Measurements from ENCODE around the gene MIS18A. TPM values are rescaled to one million over a fixed set of nuclear protein-coding genes. Genes with fewer than 3 reads are reported as not detected.

Gene MIS18A
- total RNA-seq, 1 donor from 2014 or later, result 15.6 TPM

DNA sequence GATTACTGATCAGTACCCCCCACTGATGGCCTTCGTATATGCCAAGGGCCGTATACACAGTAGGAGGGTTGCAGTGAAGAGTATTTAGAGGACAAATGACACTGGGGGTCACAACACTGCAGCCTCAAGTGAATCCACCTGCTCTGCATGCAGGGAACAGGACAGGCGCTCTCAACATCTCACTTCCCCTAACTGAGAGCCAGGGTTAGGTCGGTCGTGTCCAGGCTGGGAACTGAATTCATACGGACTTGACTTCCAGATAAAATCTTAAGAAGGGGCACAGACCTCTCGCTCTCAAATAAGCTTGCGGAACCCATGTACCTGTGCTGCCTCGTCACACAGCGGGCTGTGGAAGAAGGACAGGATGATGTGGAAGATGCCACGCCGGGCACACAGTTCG lies 42.6 kb upstream of the MIS18A start:
- Histone ChIP-seq H3K27me3 (ENCODE audit: control insufficient read depth, insufficient read depth, low read length) (no peaks in the 10 kb centered on the region), H3K36me3 (ENCODE audit: control insufficient read depth, insufficient read depth, low read length) (peaks cover 2% of the 10 kb centered on the region), H3K4me3 (ENCODE audit: low read depth, low read length) (no peak overlapping the region)
- DNase-seq (ENCODE audit: low read depth), result no peak
- TF ChIP-seq, protein P1, sequence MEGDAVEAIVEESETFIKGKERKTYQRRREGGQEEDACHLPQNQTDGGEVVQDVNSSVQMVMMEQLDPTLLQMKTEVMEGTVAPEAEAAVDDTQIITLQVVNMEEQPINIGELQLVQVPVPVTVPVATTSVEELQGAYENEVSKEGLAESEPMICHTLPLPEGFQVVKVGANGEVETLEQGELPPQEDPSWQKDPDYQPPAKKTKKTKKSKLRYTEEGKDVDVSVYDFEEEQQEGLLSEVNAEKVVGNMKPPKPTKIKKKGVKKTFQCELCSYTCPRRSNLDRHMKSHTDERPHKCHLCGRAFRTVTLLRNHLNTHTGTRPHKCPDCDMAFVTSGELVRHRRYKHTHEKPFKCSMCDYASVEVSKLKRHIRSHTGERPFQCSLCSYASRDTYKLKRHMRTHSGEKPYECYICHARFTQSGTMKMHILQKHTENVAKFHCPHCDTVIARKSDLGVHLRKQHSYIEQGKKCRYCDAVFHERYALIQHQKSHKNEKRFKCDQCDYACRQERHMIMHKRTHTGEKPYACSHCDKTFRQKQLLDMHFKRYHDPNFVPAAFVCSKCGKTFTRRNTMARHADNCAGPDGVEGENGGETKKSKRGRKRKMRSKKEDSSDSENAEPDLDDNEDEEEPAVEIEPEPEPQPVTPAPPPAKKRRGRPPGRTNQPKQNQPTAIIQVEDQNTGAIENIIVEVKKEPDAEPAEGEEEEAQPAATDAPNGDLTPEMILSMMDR (IDR thresholded peaks at IDR 0.05; ENCODE audit: insufficient read depth, low read length, poor library complexity, severe bottlenecking), result no peak

DNA sequence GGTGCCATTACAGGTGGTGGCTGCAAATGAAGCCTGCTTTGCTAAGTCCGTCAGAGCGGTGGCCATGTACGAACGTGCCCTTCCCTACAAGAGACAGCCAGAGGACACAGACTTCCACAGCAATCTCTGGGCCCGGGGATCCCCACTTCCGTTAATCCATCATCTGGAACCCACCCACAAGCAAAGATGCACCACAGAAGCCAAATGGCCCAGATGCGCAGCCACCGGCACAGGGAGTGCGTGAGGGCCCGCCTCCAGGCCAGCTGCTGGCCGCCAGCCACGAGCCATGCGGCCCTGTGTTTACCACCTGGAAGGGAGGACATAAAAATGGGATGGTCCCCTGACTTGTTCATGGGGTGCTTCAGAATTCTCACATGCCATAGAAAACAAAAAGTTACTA lies 41.9 kb upstream of the MIS18A start:
- TF ChIP-seq, protein P1 (IDR thresholded peaks at IDR 0.05; ENCODE audit: insufficient read depth, low read length, poor library complexity, severe bottlenecking), result no peak

DNA sequence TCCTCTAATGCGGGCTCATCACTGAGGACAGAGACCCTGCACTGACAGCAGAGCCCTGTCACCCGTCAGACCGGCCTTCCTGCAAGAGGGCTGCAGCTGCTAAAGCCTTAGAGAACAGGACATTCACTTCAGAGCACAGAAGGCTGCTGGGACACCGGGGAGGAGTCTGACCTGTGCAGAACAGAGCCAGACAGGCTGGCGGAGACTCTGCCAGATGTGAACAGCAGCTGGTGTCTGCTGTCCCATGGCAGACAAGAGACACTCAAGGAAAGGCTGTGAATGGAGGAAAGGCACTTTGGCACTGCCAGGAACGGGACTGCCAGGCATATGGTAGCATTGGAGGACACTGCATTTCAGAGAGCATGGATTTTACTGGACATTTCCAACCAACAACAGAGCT lies 41.2 kb upstream of the MIS18A start:
- TF ChIP-seq, protein P1 (IDR thresholded peaks at IDR 0.05; ENCODE audit: insufficient read depth, low read length, poor library complexity, severe bottlenecking), result no peak
- no peaks in the 10 kb centered on the region for H3K27me3 ChIP-seq (ENCODE audit: control insufficient read depth, insufficient read depth, low read length)
- H3K36me3 ChIP-seq (ENCODE audit: control insufficient read depth, insufficient read depth, low read length), result peaks cover 2% of the 10 kb centered on the region
- H3K4me3 ChIP-seq (ENCODE audit: low read depth, low read length), result no peak overlapping the region
- DNase-seq (ENCODE audit: low read depth), result no peak

More for the DNA sequence above, 41.9 kb upstream of the MIS18A start:
- H3K36me3 ChIP-seq (ENCODE audit: control insufficient read depth, insufficient read depth, low read length), result peaks cover 2% of the 10 kb centered on the region
- no peak for DNase-seq (ENCODE audit: low read depth)
- no peak overlapping the region for H3K4me3 ChIP-seq (ENCODE audit: low read depth, low read length)
- no peaks in the 10 kb centered on the region for H3K27me3 ChIP-seq (ENCODE audit: control insufficient read depth, insufficient read depth, low read length)

DNA sequence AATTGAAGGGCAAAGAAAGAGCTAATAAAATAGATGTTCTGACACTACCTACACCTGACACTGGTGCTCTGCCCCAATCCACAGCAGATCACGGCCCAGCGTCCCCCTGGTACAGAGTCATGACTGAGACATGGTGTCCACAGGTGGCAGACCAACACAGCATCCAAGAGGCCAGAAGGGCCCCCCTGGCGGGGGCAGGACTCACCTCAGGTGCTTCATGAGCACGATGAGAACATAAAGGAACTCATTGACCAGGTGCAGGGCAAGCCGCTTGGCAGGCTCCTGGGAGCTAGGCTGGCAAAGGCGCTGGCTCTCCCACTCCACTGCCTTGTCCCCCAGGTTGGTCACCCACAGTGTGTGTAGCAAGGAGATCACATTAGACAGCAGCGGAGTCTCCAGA lies 40.2 kb upstream of the MIS18A start:
- Histone ChIP-seq H3K27me3 (ENCODE audit: control insufficient read depth, insufficient read depth, low read length) (no peaks in the 10 kb centered on the region), H3K4me3 (ENCODE audit: low read depth, low read length) (no peak overlapping the region), H3K36me3 (ENCODE audit: control insufficient read depth, insufficient read depth, low read length) (peaks cover 2% of the 10 kb centered on the region)
- TF ChIP-seq, protein P1 (IDR thresholded peaks at IDR 0.05; ENCODE audit: insufficient read depth, low read length, poor library complexity, severe bottlenecking), result no peak
- no peak for DNase-seq (ENCODE audit: low read depth)

DNA sequence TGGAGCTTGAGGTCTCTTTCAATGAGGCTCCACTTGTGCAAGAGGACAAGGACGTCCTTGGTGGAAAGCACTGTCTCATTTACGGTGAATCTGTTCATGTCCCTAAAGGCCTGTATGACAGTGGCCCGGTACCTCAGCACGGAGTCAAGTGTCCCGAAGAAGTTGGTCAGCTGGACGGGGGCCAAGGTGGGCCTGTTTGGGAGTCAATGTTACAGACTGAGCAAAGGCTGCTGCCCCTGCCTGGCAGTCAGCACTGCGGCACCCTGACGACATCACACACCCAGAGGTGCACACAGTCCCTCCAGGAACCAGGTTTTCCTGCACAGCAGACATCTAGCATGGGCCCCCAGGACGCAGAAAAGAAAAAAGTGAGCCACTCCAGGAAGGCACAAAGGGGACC lies 38.9 kb upstream of the MIS18A start:
- DNase-seq (ENCODE audit: low read depth), result no peak
- H3K4me3 ChIP-seq (ENCODE audit: low read depth, low read length), result no peak overlapping the region
- TF ChIP-seq, protein P1 (IDR thresholded peaks at IDR 0.05; ENCODE audit: insufficient read depth, low read length, poor library complexity, severe bottlenecking), result no peak
- no peaks in the 10 kb centered on the region for H3K27me3 ChIP-seq (ENCODE audit: control insufficient read depth, insufficient read depth, low read length)
- H3K36me3 ChIP-seq (ENCODE audit: control insufficient read depth, insufficient read depth, low read length), result peaks cover 2% of the 10 kb centered on the region
